GM21447 (cell line): ENCODE measurements around the gene CUX1.
"Not testable (repeated sequence)": the region's sequence is repeated elsewhere in the genome, so short reads cannot be mapped to it uniquely, and the experiment has no call there.

Experiments used
- ATAC-seq: cut with Tn5 transposase; IDR thresholded peaks from one replicate; pipeline ENCODE4 v1.9.1; 2021; ENCODE audit not compliant: unreplicated experiment

The CUX1 gene

DNA sequence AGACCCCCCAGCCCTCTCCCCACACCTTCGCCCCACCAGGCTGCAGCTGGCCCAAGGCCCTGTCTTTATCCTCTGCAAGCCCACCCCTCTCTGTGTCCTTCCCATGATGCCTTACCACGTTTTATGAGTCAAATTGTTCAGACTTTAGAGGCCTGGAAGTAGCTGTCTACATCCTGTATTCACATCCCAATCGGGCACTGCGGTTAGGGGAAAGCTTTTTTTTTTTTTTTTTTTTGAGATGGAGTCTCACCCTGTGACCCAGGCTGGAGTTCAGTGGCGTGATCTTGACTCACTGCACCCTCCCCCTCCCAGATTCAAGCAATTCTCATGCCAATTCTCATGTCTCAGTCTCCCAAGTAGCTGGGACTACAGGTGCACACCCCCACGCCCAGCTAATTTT is 347.7 kb downstream of the CUX1 start:
- no peak for ATAC-seq

DNA sequence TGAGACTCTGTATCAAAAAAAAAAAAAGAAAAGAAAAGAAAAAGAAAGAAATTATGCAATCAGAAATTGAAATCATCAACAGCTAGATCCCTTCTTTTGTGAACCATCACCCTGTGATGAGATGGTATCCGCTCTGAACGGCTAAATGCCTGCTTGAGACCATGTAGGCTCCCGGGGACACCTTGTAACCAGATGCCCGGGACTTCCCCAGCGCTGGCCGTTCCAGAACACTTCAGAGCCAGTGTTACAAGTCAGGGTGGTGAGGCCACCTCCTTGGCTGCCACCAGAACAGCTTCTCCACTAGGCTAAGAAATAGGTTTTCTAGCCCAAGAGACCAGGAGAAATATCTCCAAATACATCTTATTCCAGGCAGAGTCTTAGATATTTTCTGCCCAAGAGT is 349.8 kb downstream of the CUX1 start:
- no peak for ATAC-seq

DNA sequence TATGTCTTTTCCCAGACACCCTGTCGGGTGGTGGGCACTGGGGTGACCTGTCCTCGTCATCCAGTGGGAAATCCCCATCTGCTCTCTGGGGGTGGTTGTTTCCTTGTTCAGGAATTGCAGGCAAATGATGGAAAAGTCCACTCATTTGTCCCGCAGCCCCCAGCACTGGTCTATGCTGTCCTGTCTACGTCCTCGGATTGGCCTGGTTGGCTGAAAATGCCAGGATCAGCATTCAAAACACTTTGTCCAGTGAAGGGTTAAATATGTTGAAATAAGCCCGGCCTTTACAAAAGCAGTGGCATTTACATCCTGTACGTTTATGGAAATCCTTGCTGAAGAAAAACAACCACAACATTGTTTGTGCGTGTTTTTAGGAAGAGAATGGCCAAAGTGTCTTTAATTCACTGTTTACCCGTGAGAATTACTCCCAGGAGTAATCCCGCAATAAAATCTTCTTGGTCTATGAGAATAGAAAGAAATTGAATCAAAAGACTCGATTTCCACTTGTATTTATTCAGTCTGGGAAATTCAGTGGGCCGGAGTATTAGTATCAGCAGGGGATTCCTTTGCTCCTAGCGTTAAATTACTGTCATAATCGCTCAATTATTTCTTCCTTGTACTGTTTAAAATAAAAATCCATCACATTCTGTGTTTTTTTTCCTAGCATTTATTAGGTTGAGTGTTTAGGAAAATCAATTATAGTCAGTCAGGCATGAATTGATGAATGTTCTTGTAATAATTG is 352.4 kb downstream of the CUX1 start:
- ATAC-seq, result no peak

DNA sequence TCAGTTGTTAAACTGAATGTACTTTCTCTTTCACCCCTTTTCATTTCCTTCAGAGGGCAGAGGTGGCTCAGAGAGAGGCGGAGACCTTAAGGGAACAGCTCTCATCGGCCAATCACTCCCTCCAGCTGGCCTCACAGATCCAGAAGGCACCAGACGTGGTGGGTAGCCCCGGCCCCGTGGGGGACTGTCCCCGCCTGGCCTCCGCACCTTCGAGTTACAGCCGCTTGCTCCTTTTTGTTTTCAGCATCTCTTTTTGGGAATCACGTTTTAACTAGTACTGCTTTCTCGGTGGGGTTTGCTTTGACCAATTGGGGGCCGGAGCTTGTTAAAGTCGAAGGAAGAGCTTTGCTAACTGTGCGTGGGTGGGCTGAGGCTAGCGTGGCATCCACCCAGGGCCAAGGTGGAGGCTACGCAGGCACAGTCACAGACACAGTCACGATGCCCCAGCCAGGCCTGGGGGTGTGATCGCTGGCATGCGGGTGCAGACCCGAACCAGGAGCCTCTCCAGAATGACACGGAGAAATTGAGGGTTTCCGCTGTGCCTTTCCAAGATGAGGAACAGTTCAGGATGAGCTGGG is 353.1 kb downstream of the CUX1 start:
- no peak for ATAC-seq

DNA sequence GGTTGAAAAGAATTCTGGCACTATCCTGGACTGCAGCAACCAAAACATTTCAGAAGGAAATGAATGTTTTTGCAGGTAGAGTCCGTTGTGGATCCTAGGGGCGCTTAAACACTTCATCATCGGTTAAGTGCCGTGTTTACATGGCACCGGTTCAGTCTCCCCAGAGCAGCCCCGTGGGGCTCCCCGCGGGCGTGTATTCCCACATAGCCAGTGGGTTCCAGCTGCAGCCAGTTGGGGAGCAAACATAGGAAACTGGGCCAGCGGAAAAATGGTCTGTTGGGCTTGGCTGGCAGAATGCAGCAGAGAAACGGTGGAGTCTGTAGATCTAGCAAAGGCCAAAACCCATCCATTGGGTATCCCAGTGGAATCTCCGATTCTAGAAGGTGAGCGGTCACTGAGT is 356.2 kb downstream of the CUX1 start:
- ATAC-seq, result no peak

DNA sequence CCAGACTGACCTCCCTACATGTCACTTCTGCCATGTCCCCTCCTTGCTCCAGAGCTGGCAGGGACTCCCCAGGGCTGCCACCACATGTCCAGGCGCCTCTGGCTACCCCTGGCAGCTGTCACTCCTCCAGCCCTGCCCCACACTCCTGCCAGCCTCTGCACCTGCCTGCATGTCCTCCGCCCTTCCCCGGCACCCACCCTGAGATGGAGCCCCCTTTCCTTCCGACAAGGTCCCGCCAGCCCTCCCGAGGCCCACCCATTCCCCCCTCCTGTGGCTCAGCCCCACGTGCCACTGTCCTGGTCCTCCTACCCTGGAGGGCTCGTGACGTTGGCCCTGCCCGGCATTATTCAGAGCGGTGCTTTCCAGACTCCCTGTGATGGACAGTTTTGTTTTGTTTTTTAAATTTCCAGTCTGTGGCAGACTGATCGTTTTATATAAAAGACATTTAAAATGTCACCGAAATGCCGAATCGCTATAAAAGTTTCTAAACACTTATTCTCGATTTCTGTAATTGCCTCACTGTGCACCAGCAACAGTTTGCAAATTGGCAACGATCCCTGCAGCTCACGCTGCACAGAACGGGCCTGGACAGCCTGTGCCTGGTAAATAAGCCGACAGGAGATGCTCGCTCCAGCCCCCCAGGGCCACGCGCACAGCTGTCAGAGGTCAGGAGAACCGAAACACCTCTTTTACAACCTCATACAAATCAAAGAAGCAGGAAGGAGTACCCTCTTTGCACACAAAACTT is 358.2 kb downstream of the CUX1 start:
- no peak for ATAC-seq

DNA sequence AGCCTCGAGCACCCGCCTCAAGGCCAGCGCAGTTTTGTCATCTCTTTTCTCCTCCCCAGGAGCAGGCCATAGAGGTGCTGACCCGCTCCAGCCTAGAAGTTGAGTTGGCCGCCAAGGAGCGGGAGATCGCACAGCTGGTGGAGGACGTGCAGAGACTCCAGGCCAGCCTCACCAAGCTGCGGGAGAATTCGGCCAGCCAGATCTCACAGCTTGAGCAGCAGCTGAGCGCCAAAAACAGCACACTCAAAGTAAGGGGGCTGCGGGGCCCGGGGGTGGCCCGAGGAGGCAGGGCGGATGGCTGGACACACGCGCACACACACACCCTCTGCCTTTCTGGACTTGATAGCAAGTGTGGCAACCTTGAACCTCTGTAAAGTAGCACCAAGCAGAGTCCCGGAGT is 361.0 kb downstream of the CUX1 start:
- ATAC-seq, result no peak

DNA sequence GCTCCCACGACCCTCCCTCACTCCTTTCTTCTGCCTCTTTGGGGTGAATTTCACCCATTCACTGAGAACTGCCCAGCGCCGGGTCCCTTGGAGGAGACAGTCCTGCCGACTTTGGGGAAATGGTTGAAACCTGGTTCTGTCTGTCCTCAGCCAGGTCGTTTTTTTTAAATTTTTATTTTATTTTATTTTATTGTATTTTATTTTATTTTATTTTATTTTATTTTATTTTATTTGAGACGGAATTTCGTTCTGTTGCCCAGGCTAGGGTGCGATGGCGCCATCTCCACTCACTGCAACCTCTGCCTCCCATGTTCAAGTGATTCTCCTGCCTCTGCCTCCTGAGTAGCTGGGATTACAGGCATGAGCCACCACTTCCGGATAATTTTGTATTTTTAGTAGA is 363.3 kb downstream of the CUX1 start:
- no peak for ATAC-seq

DNA sequence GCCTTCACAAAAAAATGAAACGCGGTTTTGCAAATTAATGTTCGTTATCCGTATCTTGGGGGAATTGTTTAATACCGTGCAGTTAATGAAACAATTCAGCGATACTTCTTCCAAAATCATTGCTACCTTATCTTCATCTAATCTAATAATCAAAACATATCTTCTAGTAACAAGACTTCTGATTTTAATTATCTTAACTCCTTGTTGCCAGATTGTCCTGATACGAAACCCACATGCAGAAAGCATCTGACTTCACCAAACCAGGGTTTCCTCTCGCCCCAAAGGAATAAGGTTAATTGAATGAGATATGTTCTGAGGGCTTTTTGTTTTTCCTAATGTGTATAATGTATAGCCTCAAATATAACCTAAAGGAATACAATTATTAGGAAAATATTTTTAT is 364.1 kb downstream of the CUX1 start:
- no peak for ATAC-seq

DNA sequence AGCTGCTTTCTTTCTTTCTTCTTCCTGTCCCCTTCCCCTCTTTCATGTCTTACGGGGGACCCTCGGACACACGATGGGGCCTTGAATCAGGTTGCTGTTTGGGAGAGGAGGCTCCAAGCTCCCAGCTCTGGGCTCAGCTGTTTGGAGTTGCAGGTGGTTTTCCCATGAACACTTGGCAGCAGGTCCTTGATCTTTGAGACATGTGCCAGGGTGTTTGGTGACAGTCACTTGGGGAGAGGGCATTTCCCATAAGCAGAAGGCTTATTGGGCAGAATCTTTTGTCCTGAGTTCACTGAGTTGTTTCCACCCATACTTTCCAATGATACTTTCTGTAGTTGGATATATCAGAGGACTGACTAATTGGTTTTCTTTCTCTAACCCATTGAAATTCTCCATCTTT is 364.6 kb downstream of the CUX1 start:
- no peak for ATAC-seq

DNA sequence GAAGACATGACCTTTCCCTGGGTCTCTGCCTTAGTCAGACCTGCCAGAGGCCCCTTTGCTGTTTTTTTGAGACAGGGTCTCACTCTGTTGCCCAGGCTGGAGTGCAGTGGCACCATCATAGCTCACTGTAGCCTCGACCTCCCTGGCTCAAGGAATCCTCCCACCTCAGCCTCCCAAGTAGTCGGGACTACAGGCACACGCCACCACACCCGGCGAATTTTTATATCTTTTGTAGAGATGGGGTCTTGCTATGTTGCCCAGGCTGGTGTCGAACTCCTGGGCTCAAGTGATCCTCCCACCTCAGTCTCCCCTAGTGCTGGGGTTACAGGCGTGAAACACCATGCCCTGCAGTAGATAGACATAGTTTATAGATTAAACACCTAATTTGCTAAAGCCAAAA is 366.4 kb downstream of the CUX1 start:
- not testable (repeated sequence) for ATAC-seq

DNA sequence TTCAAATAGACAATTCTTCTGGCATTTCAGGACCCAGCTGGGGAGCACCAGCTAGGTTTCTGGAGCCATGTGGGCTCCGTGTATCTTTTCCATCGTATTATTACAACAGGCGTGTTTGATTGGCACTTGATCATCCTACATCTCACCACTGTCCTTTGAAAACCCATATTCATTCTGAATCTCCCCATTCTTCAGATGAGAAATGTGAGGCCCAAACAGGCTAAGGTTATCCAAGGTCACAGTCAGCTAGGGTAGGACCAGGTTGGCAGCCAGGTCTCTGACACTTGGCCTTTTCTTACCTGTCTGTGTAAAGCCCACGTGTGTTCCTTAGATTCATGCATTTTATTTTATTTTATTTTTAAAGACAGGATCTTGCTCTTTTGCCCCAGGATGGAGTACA is 366.9 kb downstream of the CUX1 start:
- no peak for ATAC-seq

DNA sequence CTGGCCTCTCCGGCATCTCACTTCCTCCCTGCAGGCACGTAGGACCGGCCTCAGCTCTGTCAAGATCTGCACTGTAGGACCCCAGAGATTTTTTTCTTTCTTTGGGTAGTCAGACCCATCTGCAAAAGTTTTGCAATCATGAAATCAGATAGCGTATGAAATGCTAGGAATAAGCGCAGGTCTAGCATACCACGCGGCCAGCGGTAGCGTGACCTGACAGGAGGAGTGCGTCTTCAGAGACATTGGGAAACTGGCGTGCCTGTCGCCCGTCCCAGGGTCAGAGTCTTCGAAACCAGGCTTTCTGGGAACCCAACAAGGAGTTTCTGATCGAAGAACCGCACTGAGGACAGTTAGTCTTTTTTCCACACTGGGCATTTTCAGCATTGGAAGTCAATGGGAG is 368.4 kb downstream of the CUX1 start:
- ATAC-seq, result no peak

DNA sequence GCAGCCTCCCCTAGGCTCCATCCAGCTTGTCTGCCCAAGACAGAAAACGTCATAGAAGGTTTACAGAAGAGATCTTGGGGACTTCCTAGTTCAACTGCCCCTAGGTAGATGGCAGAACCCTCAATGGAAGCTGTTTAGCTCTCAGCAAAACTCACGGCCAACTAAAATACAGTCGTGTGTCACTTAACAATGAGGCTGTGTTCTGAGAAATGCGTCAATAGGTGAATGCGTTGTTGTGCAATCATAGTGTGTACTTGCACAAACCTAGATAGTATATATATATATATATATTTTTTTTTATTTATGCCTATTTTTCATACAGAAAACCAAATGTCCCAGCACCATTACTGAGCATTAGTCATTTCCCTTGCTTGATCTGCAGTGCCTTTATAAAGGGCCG is 368.9 kb downstream of the CUX1 start:
- ATAC-seq, result no peak

DNA sequence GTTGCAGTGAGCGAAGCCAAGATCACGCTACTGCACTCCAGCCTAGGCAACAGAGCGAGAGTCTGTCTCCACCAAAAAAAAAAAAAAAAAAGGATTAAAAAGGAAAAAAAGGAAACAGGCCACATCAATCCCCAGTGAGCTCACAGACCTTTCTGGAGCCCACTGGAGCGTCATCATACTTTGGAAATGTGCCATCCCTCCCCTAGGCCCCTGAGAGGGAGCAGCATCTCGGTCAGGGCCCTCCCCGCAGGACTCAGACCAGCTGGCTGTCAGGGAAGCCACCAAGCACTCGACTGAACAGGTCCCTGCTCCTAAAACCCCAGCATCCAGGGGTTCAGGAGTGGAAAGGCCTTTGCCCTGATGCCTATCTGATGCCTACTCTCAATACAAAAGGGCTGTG is 371.3 kb downstream of the CUX1 start:
- ATAC-seq, result no peak

DNA sequence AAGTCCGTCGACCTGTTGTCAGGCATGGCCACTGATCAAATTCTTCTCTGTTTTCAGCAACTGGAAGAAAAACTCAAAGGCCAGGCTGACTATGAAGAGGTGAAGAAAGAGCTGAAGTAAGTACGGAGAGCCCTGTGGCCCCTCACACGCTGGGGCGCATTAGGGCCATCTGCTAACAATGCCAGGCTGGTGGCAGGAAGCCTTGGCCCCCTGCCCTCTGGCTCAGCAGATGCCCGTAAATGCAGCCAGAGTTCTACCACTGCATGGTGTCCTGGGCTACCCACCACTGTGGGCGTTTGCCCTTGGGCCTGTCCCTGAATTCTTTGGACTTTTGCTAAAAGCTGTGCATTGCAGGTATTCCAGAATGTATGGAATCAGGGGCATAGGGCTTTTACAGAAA is 372.3 kb downstream of the CUX1 start:
- ATAC-seq, result no peak

DNA sequence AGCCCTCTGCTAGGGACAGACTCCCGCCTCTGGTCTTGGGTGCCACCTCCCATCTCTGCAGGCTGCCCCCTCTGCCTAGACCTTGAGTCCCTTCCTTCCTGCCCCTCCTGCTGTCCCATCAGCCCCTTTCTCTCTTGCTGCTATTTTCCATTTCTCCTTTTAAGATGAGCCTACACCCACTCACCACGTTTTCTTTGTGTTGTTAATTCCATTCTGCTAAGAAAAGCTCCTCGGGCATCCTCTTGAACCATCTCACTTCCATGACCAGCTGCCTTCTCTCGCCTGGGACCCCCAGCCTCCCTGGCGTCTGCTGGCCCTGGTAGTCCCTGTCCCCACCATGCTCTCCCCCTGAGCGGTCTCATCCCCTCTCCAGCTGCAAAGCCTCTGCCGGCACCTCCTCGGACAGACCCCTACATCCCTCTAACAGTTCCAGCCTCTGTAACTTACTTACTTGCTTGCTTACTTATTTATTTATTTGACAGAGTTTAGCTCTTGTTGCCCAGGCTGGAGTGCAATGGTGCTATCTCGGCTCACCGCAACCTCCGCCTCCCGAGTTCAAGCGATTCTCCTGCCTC is 373.4 kb downstream of the CUX1 start:
- no peak for ATAC-seq

DNA sequence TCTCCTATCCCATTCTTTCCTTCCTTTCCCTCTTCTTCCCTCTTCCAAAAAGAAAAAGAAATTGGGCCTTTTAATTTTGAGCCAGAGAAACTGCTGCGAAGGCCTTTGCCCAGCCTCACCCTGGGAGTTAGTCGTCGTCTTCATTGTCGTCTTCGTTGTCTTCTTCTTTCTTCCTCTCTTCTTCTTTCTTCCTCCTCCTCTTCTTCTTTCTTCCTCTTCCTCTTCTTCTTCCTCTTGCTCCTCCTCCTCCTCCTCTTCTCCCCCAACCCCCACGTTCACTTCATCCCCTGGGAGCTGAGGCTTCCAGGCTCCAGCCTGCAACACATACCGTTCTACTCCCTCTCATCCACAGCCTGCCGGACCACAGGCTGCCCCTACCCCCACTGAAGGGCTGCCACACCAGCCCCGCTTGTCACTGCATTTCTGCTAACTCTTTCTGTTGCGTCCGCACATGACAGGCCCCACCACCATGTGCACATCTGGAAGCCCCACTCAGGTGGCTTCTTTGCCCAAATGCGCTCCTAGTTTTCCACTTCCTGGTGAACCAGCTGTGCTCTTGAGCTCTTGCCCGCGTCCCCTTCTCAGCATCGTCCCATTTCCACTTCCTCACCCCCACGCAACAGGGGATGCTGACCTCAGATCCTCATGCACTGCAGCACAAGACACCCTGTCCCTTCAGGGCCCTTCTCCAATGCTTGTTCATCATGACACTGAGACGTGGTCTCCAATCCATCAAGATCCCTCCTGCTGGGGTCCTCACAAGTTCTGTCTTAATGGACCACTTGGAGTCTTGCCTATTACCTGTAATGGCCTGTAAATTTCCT is 374.3 kb downstream of the CUX1 start:
- ATAC-seq, result no peak

DNA sequence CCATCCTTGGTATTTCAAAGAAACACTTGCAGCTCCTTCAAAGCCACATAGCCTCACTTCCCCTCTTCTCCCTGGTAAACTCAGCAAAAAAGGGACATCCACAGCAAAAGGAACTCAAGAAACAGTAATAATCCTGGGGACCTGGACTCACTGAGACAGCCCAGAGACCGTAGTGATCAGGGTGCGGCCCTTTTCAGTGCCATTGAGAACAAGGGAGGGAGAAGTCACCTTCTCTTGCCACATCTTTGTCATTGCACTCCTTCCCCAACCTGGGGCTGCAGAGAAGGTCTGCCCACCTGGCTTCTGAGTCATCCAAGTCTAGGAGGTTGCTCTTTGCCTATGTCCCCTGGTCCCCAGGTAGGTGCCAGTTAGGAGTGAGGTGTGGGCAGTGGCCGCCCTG is 375.4 kb downstream of the CUX1 start:
- no peak for ATAC-seq

DNA sequence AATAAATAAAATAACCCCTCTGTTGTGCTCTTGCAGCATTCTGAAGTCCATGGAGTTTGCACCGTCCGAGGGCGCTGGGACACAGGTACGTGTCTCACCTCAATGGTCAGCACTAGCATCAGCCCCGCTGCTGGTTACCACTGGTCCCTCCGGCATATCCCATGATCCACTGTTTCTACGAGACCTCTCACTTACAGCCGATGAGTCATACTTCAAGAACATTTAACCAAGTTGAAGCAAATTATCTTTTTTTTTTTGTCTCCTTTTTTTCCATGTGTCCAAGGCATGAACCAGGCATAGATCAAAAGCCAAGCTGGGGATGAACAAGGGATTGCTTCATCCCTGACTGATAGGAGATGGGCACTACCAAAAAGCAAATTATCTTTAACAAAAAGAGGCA is 376.4 kb downstream of the CUX1 start:
- ATAC-seq, result no peak

DNA sequence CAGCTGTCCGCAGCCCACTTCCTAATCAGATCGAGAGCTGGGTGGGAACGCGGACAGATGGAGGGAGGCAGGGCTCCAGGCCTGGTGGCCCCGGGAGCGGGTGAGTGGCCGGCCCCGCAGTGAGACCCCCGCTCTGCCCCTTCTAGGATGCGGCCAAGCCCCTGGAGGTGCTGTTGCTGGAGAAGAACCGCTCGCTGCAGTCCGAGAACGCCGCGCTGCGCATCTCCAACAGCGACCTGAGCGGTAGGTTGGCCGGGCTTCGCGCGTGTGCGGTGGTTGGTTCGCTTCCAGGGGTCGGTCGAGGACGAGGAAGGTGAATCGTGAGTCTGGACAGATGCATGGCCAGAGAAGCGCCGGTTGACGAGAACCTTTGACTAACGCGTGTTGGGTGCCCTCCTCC is 377.9 kb downstream of the CUX1 start:
- ATAC-seq, result no peak
